WTC11 (cell line): ENCODE results near the gene C1S. TPM values are rescaled to one million over a fixed set of nuclear protein-coding genes. Genes with fewer than 3 reads are reported as not detected.

ENCODE experiments used
- ATAC-seq: fragments of 200-7000 bp; cut with Tn5 transposase; 2 replicates; pipeline ENCODE4 v1.10.0; 2021; ENCODE audit warnings: mild to moderate bottlenecking, moderate library complexity
- CTCF ChIA-PET: fragments of 300-600 bp; sonication (Branson Sonifier 250); formaldehyde crosslinking; loops from one replicate; lab custom pipeline; 2021; ENCODE audit warnings: antibody characterized with exemption; lab: Charles Lee
- POLR2A ChIA-PET: fragments of 350-600 bp; sonication (Branson Sonifier 250); formaldehyde crosslinking; loops from one replicate; lab custom pipeline; 2021; ENCODE audit warnings: antibody characterized with exemption; lab: Charles Lee
- DNase-seq: peaks from one replicate; pipeline ENCODE4 v3.0.0; 2021; ENCODE audit warnings: low spot score
- H3K27ac Mint-ChIP-seq: 2 replicates; pipeline ENCODE4 v1.8.0; 2021; ENCODE audit warnings: mixed read lengths
- H3K27me3 Mint-ChIP-seq: 2 replicates; pipeline ENCODE4 v1.8.0; 2021; ENCODE audit warnings: low read depth, mild to moderate bottlenecking, moderate library complexity, mixed read lengths
- H3K36me3 Mint-ChIP-seq: 2 replicates; pipeline ENCODE4 v1.8.0; 2021; ENCODE audit warnings: mixed read lengths
- H3K4me1 Mint-ChIP-seq: 2 replicates; pipeline ENCODE4 v1.8.0; 2022; ENCODE audit warnings: mixed read lengths
- H3K4me3 Mint-ChIP-seq: 2 replicates; pipeline ENCODE4 v1.8.0; 2021; ENCODE audit warnings: mild to moderate bottlenecking, moderate library complexity, mixed read lengths
- H3K9me3 Mint-ChIP-seq: 2 replicates; pipeline ENCODE4 v1.8.0; 2021; ENCODE audit warnings: mixed read lengths
- ATF1 ChIP-seq: sonication (generic); formaldehyde crosslinking; IDR thresholded peaks from 2 replicates; pipeline ENCODE4 v1.8.1; 2023; ENCODE audit warnings: mild to moderate bottlenecking, moderate library complexity, missing genetic modification reagents
- FOXJ3 ChIP-seq: sonication (generic); formaldehyde crosslinking; IDR thresholded peaks from 2 replicates; pipeline ENCODE4 v1.9.0; 2021; ENCODE audit warnings: missing genetic modification reagents, mild to moderate bottlenecking, borderline replicate concordance
- IRF2 ChIP-seq: sonication (generic); formaldehyde crosslinking; IDR thresholded peaks from 2 replicates; pipeline ENCODE4 v1.8.0; 2022; ENCODE audit warnings: low read depth, missing genetic modification reagents, borderline replicate concordance
- JUN ChIP-seq: sonication (generic); formaldehyde crosslinking; IDR thresholded peaks from 2 replicates; pipeline ENCODE4 v1.8.0; 2023; ENCODE audit warnings: mild to moderate bottlenecking, missing genetic modification reagents
- NFATC4 ChIP-seq: fragments of 250-450 bp; sonication (Bioruptor Pico); IDR thresholded peaks from 2 replicates; pipeline ENCODE4 v1.9.0; 2021; ENCODE audit warnings: mild to moderate bottlenecking
- NR2C2 ChIP-seq: sonication (generic); formaldehyde crosslinking; IDR thresholded peaks from 2 replicates; pipeline ENCODE4 v1.8.0; 2022; ENCODE audit warnings: mild to moderate bottlenecking, missing genetic modification reagents
- TEAD1 ChIP-seq: sonication (generic); formaldehyde crosslinking; IDR thresholded peaks from 2 replicates; pipeline ENCODE4 v1.8.0; 2022; ENCODE audit warnings: mild to moderate bottlenecking, missing genetic modification reagents
- ZNF219 ChIP-seq: sonication (generic); formaldehyde crosslinking; IDR thresholded peaks from 2 replicates; pipeline ENCODE4 v1.8.0; 2023; ENCODE audit warnings: missing genetic modification reagents, mild to moderate bottlenecking, borderline replicate concordance
- ZNF423 ChIP-seq: fragments of 250-450 bp; sonication (Bioruptor Pico); IDR thresholded peaks from 2 replicates; pipeline ENCODE4 v2.1.2; 2022; ENCODE audit warnings: mild to moderate bottlenecking, moderate library complexity
- ZNF425 ChIP-seq: fragments of 250-450 bp; sonication (Bioruptor Pico); conservative IDR thresholded peaks from 2 replicates; pipeline ENCODE4 v1.9.0; 2021; ENCODE audit warnings: mild to moderate bottlenecking
- total RNA-seq: library from RNA; stranded (reverse); gene quantifications from 3 replicates; pipeline ENCODE4 v1.2.3, GENCODE V29; 2021
- TF ChIP-seq, protein P1 (sequence below): sonication (generic); formaldehyde crosslinking; IDR thresholded peaks from 2 replicates; pipeline ENCODE4 v1.8.1; 2022; ENCODE audit warnings: missing genetic modification reagents, borderline replicate concordance
- TF ChIP-seq, protein P2 (sequence below): sonication (generic); formaldehyde crosslinking; IDR thresholded peaks from 2 replicates; pipeline ENCODE4 v1.8.1; 2023; ENCODE audit warnings: mild to moderate bottlenecking, missing genetic modification reagents, moderate library complexity
- TF ChIP-seq, protein P3 (sequence below): sonication (generic); formaldehyde crosslinking; IDR thresholded peaks from 2 replicates; pipeline ENCODE4 v1.8.0; 2023; ENCODE audit warnings: missing genetic modification reagents, mild to moderate bottlenecking, borderline replicate concordance
- TF ChIP-seq, protein P4 (sequence below): sonication (generic); formaldehyde crosslinking; conservative IDR thresholded peaks from 2 replicates; pipeline ENCODE4 v1.8.1; 2022; ENCODE audit warnings: mild to moderate bottlenecking, missing genetic modification reagents
- TF ChIP-seq, protein P5 (sequence below): fragments of 250-450 bp; sonication (Bioruptor Pico); IDR thresholded peaks from 2 replicates; pipeline ENCODE4 v1.9.0; 2021; ENCODE audit warnings: mild to moderate bottlenecking

The C1S gene
- total RNA-seq, 1 experiment from 2014 or later: 7.6 TPM

DNA sequence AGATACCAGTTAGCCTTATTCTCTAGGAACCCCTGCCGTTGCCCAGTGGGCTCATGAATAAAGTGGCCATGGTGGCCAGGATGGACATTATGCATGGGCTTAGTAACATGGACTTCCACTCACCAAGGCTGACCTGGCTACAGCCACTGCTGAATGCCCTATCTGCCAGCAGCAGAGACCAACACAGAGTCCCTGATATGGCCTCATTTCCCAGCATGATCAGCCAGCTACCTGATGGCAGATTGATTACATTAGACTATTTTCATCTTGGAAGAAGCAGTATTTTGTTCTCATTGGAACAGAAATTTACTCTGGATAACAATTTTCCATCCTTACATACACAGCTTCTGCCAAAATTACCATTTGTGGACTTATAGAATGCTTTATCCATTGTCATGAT is 26.1 kb upstream of the C1S start:
- TF ChIP-seq, protein P1, sequence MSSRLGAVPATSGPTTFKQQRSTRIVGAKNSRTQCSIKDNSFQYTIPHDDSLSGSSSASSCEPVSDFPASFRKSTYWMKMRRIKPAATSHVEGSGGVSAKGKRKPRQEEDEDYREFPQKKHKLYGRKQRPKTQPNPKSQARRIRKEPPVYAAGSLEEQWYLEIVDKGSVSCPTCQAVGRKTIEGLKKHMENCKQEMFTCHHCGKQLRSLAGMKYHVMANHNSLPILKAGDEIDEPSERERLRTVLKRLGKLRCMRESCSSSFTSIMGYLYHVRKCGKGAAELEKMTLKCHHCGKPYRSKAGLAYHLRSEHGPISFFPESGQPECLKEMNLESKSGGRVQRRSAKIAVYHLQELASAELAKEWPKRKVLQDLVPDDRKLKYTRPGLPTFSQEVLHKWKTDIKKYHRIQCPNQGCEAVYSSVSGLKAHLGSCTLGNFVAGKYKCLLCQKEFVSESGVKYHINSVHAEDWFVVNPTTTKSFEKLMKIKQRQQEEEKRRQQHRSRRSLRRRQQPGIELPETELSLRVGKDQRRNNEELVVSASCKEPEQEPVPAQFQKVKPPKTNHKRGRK (CRISPR knock-in tag): no peak
- TF ChIP-seq ATF1 (CRISPR knock-in tag) (no peak), NR2C2 (no peak), ZNF219 (no peak), FOXJ3 (CRISPR knock-in tag) (no peak), TEAD1 (no peak), ZNF423 (CRISPR knock-in tag) (no peak), NFATC4 (CRISPR knock-in tag) (no peak), ZNF425 (no peak), JUN (CRISPR knock-in tag) (no peak), IRF2 (CRISPR knock-in tag) (no peak)
- TF ChIP-seq, protein P2, sequence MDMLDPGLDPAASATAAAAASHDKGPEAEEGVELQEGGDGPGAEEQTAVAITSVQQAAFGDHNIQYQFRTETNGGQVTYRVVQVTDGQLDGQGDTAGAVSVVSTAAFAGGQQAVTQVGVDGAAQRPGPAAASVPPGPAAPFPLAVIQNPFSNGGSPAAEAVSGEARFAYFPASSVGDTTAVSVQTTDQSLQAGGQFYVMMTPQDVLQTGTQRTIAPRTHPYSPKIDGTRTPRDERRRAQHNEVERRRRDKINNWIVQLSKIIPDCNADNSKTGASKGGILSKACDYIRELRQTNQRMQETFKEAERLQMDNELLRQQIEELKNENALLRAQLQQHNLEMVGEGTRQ (CRISPR knock-in tag): no peak
- TF ChIP-seq, protein P3, sequence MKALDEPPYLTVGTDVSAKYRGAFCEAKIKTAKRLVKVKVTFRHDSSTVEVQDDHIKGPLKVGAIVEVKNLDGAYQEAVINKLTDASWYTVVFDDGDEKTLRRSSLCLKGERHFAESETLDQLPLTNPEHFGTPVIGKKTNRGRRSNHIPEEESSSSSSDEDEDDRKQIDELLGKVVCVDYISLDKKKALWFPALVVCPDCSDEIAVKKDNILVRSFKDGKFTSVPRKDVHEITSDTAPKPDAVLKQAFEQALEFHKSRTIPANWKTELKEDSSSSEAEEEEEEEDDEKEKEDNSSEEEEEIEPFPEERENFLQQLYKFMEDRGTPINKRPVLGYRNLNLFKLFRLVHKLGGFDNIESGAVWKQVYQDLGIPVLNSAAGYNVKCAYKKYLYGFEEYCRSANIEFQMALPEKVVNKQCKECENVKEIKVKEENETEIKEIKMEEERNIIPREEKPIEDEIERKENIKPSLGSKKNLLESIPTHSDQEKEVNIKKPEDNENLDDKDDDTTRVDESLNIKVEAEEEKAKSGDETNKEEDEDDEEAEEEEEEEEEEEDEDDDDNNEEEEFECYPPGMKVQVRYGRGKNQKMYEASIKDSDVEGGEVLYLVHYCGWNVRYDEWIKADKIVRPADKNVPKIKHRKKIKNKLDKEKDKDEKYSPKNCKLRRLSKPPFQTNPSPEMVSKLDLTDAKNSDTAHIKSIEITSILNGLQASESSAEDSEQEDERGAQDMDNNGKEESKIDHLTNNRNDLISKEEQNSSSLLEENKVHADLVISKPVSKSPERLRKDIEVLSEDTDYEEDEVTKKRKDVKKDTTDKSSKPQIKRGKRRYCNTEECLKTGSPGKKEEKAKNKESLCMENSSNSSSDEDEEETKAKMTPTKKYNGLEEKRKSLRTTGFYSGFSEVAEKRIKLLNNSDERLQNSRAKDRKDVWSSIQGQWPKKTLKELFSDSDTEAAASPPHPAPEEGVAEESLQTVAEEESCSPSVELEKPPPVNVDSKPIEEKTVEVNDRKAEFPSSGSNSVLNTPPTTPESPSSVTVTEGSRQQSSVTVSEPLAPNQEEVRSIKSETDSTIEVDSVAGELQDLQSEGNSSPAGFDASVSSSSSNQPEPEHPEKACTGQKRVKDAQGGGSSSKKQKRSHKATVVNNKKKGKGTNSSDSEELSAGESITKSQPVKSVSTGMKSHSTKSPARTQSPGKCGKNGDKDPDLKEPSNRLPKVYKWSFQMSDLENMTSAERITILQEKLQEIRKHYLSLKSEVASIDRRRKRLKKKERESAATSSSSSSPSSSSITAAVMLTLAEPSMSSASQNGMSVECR (CRISPR knock-in tag): no peak
- TF ChIP-seq, protein P4, sequence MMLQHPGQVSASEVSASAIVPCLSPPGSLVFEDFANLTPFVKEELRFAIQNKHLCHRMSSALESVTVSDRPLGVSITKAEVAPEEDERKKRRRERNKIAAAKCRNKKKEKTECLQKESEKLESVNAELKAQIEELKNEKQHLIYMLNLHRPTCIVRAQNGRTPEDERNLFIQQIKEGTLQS (CRISPR knock-in tag): no peak
- TF ChIP-seq, protein P5, sequence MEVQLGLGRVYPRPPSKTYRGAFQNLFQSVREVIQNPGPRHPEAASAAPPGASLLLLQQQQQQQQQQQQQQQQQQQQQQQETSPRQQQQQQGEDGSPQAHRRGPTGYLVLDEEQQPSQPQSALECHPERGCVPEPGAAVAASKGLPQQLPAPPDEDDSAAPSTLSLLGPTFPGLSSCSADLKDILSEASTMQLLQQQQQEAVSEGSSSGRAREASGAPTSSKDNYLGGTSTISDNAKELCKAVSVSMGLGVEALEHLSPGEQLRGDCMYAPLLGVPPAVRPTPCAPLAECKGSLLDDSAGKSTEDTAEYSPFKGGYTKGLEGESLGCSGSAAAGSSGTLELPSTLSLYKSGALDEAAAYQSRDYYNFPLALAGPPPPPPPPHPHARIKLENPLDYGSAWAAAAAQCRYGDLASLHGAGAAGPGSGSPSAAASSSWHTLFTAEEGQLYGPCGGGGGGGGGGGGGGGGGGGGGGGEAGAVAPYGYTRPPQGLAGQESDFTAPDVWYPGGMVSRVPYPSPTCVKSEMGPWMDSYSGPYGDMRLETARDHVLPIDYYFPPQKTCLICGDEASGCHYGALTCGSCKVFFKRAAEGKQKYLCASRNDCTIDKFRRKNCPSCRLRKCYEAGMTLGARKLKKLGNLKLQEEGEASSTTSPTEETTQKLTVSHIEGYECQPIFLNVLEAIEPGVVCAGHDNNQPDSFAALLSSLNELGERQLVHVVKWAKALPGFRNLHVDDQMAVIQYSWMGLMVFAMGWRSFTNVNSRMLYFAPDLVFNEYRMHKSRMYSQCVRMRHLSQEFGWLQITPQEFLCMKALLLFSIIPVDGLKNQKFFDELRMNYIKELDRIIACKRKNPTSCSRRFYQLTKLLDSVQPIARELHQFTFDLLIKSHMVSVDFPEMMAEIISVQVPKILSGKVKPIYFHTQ (CRISPR knock-in tag): no peak
- TF ChIP-seq, all 79 proteins: peak for 0
- CTCF ChIA-PET: interaction anchor here (2.2 kb wide), 1 partner anchor 74 kb away, joined by 7 read pairs; the partner anchor contains the start of gene C1RL
- no peaks in the 10 kb centered on the region; the same call in 1 of the 2 replicates for H3K27me3 Mint-ChIP-seq
- 0 out of 2 replicates have a peak, but pooled peaks cover 5% of the 10 kb centered on the region for H3K36me3 Mint-ChIP-seq
- ATAC-seq: no peak
- peaks cover 15% of the 10 kb centered on the region for H3K9me3 Mint-ChIP-seq
- no peak overlapping the region for H3K27ac Mint-ChIP-seq
- POLR2A ChIA-PET: no interaction called here
- peaks cover 21% of the 10 kb centered on the region for H3K4me1 Mint-ChIP-seq
- H3K4me3 Mint-ChIP-seq: no peak overlapping the region
- no peak for DNase-seq
